GM12801 (cell line): ENCODE results near the gene NPTXR.

Experiments used
- TF ChIP-seq, protein P1 (sequence below): IDR thresholded peaks from one replicate; pipeline ENCODE4 v1.5.1; 2011; ENCODE audit warnings: control low read depth; ENCODE audit not compliant: insufficient read length; ENCODE audit errors: extremely low read depth

The NPTXR gene

DNA sequence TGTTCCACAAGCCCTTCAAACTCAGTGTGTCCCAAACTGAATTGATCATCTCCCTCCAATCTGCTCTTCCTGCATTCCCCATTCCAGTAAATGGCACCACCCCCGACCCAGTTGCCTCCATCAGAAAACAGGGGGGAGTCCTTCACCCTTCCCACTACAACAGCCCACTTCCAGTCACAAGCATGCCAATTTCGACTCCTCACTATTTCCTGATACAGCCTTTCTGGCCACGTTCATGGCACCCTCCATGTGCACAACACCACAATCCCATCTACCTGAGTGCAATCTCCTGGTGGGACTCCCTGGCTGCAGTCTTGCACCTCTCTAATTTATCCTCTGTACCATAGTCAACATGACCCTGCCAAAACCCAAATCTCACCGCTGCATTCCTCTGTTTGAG lies 48.3 kb downstream of the NPTXR start:
- TF ChIP-seq, protein P1, sequence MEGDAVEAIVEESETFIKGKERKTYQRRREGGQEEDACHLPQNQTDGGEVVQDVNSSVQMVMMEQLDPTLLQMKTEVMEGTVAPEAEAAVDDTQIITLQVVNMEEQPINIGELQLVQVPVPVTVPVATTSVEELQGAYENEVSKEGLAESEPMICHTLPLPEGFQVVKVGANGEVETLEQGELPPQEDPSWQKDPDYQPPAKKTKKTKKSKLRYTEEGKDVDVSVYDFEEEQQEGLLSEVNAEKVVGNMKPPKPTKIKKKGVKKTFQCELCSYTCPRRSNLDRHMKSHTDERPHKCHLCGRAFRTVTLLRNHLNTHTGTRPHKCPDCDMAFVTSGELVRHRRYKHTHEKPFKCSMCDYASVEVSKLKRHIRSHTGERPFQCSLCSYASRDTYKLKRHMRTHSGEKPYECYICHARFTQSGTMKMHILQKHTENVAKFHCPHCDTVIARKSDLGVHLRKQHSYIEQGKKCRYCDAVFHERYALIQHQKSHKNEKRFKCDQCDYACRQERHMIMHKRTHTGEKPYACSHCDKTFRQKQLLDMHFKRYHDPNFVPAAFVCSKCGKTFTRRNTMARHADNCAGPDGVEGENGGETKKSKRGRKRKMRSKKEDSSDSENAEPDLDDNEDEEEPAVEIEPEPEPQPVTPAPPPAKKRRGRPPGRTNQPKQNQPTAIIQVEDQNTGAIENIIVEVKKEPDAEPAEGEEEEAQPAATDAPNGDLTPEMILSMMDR, result no peak

DNA sequence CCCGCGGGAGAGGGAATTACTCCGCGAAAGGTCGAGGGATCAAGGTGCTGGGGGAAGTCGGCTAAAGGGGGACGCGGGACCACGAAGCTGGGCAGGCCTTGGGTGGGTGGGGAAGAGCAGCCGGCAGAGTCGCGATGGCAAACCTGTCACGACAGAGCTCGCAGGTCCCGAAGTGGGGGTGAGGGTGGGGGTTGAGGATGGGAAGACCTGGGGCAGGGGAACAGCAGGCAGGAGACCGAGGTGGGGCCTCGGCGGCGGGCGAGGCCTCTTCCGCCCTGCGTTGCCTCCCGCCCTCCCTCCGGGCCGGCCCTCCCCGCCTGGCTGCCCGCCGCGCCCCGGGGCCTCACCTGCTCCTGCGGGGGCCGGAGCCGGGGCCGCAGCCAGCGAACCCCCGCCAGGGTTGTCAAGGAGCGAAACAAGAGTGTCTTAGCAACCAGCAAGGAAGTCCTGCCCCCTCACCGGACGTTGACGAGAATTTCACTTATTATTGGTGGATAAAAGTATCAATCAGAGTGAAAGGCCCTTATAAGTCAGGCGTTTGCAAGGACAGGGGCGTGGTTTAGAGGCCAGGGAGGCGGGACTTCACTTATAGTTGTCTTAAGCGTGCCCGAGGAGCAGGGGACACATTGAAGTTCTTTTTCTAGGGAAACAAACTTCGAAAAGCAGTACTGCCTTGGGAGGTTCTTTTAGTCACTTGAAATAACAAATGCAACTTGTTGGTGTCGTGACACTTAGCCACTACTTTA lies 49.9 kb downstream of the NPTXR start, which contains the start of gene DNAL4:
Gene DNAL4 (minus strand): TSS at position 423 of the 746 bp plus-strand sequence. CDS start 11,412 bp downstream, outside the sequence.
- TF ChIP-seq, protein P1, result no peak

DNA sequence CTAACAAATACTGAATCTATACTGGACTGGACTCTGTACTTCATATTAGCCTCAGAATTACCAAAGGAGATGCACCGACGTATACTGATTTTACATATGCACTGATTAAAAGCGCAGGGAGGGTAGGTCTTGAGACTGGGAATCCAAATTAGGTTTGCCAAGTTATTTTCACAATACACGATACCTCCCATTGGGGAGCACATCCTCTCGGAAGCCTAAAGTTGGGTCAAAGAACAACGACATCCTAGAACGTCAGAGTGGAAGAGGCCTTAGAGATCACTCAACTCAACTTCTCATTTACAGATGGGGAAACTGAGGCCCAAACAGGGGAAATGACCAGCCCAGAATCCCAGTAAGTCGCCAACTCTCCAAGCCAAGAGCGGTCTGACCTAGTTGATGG lies 50.5 kb downstream of the NPTXR start:
- TF ChIP-seq, protein P1, result no peak

DNA sequence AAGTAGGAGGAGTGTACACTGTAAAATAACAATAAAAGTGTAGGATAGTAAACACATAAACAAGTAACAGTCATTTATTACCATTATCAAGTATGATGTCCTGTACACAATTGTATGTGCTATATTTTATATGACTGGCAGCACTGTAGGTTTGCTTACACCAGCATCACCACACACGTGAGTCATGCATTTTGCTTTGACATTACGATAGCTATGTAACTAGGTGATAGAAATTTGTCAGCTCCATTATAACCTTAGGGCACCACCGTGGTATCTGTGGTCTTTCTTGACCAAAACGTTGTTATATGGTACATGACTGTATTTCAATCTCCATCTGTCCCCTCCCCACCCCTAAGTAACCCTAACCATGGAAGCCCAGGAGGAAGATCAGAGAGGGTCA lies 51.0 kb downstream of the NPTXR start:
- TF ChIP-seq, protein P1, result no peak

DNA sequence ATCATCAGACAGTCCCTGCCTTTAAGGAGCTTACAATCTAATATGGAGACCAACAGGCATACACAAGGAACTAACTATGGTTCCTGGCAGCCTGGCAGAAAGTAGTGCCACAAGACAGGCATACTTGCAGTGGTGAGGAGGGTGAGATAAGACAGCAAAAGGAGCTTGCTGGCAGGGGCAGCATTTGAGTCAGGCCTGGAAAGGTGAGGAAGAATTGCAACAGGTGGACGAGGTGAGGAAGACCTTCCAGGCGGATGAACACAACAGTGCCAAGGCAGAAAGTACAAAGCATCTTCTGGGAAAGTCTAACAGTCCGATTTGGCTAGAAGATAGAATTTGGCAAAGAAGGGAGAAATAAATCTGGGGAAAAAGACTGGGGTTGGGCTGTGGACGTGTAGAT lies 54.2 kb downstream of the NPTXR start:
- TF ChIP-seq, protein P1, result no peak

DNA sequence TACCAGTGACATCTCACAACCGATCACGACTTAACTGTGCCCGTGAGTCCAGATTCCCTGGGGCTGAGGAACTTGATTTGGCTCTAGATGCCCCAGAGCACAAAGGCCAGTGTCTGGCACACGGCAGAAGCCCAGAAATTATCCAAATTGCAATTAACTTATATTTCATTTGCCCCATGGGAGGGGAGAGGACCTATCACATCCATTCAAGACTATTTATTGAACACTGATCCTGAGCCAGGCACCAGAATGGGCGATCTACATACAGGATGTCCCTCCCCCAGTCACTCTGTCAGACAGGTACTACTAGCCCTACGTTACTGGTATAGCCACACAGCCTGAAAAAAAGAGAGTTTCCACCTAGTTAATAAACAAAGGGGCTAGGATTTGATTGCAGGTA lies 55.0 kb downstream of the NPTXR start:
- TF ChIP-seq, protein P1, result no peak

DNA sequence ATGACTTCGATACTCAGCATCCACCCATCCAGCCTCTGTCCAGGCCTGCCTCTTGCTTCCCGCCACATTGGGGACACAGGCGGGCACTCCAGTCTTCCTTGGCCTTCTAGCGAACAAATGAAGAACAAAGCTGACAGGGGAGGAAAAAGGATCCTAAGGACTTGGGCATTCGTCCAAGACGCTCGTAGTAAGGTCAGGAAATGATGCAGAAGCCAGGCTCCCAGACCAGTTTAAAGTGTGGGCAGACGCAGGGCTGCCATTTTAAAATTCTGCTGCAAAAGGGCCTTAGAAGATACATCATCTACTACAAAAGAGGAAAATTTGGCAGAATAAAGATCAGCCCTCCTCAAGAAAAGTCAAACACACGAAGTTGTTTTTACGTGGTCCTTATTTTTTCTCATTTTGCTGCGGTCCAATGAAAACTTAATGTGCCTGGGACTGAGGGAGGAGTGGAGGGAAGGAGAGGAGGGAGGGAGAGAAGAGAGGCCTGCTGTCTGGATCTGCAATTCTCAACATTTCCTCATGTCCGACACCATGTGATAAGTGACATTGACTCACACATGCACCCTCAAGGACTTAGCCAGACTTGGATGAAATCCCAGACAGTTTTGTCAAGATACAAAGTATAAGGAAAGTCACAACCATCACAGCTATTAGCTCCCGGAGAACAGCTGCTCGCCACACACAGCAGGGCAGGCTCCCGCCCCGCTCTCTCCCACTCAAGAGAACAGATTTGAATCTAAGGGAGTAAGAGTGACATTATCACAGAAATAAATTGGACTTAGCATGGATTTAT lies 55.6 kb downstream of the NPTXR start:
- TF ChIP-seq, protein P1, result no peak
